ENCODE measurements around the gene E2F4. TPM values are rescaled to one million over a fixed set of nuclear protein-coding genes. Genes with fewer than 3 reads are reported as not detected.

Gene E2F4
- total and polyA plus RNA-seq, 2 of the 13 experiments (the other 11 are each of a cell fraction or from before 2014, with no cell fraction given): 84.8 to 91.2 TPM

GRCh38 chr16:67150833-67151396, 41.0 kb upstream of the E2F4 start, which contains the start of gene B3GNT9 (continued):
- TF ChIP-seq AHDC1 (CRISPR knock-in tag; IDR thresholded peaks at IDR 0.05; ENCODE audit: borderline replicate concordance) (no peak), ZNF879 (CRISPR knock-in tag; IDR thresholded peaks at IDR 0.05) (peak; percentile 73; the same call in 1 of the 2 replicates), SALL1 (CRISPR knock-in tag; IDR thresholded peaks at IDR 0.05) (peak; percentile 62), ZKSCAN8 (CRISPR knock-in tag; IDR thresholded peaks at IDR 0.05; ENCODE audit: borderline replicate concordance) (peak; percentile 37; the same call in 1 of the 2 replicates), MTF1 (CRISPR knock-in tag; IDR thresholded peaks at IDR 0.05) (no peak), ZFYVE20 (CRISPR knock-in tag; IDR thresholded peaks at IDR 0.05; ENCODE audit: borderline replicate concordance, low read depth) (0 out of 2 replicates have a peak, but pooled peaks have one; percentile 32), ZKSCAN1 (IDR thresholded peaks at IDR 0.05; ENCODE audit: low read length) (no peak), SP1 (IDR thresholded peaks at IDR 0.05) (no peak), SP1 (CRISPR knock-in tag; IDR thresholded peaks at IDR 0.05) (peak; percentile 30; the same call in 1 of the 2 replicates), ZNF776 (CRISPR knock-in tag; IDR thresholded peaks at IDR 0.05) (peak; percentile 71; the same call in 1 of the 2 replicates), MAFG (CRISPR knock-in tag; IDR thresholded peaks at IDR 0.05) (no peak), CBX1 (IDR thresholded peaks at IDR 0.05; ENCODE audit: low read depth) (no peak), ZSCAN30 (CRISPR knock-in tag; IDR thresholded peaks at IDR 0.05) (no peak), ZNF768 (CRISPR knock-in tag; IDR thresholded peaks at IDR 0.05) (peak; percentile 31; the same call in 1 of the 2 replicates), FOXM1 (CRISPR knock-in tag; IDR thresholded peaks at IDR 0.05) (0 out of 2 replicates have a peak, but pooled peaks have one; percentile 49), MXD3 (CRISPR knock-in tag; IDR thresholded peaks at IDR 0.05) (0 out of 2 replicates have a peak, but pooled peaks have one; percentile 41), MAF1 (CRISPR knock-in tag; IDR thresholded peaks at IDR 0.05; ENCODE audit: borderline replicate concordance) (0 out of 2 replicates have a peak, but pooled peaks have one; percentile 29), USF2 (IDR thresholded peaks at IDR 0.05; ENCODE audit: low read depth, low read length) (peak; percentile 77; the same call in 1 of the 2 replicates), USF2 (CRISPR knock-in tag; IDR thresholded peaks at IDR 0.05; ENCODE audit: borderline replicate concordance) (peak; percentile 94; the same call in 1 of the 2 replicates), ZNF275 (CRISPR knock-in tag; IDR thresholded peaks at IDR 0.05; ENCODE audit: borderline replicate concordance) (peak; percentile 78)
- TF ChIP-seq, protein P1, sequence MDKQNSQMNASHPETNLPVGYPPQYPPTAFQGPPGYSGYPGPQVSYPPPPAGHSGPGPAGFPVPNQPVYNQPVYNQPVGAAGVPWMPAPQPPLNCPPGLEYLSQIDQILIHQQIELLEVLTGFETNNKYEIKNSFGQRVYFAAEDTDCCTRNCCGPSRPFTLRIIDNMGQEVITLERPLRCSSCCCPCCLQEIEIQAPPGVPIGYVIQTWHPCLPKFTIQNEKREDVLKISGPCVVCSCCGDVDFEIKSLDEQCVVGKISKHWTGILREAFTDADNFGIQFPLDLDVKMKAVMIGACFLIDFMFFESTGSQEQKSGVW (CRISPR knock-in tag; IDR thresholded peaks at IDR 0.05; ENCODE audit: borderline replicate concordance): no peak
